Uterus (tissue), 4 donors: ENCODE data around the gene SOCS1. TPM values are rescaled to one million over a fixed set of nuclear protein-coding genes. Genes with fewer than 3 reads are reported as not detected.

Source experiments
- DNase-seq, 2 donors: peaks; one replicate each; pipeline ENCODE4 v3.0.0-alpha.2; 2019 to 2020
- H3K27ac ChIP-seq, 2 donors: fragments of 200-600 bp; sonication (generic); 1 replicate in 1 of 2; 2 replicates in 1 of 2; pipeline ENCODE4 v1.5.1; 2016 to 2018
- H3K27me3 ChIP-seq, 2 donors: fragments of 200-600 bp; sonication (generic); one replicate each; pipeline ENCODE4 v1.5.1; 2018 to 2019; ENCODE audit warnings: control low read depth in 1 of 2
- H3K36me3 ChIP-seq, 2 donors: fragments of 200-600 bp; sonication (generic); one replicate each; pipeline ENCODE4 v1.5.1; 2019; ENCODE audit warnings: control low read depth in 1 of 2
- H3K4me1 ChIP-seq, 2 donors: fragments of 200-600 bp; sonication (generic); one replicate each; pipeline ENCODE4 v1.5.1; 2018 to 2019; ENCODE audit warnings: control low read depth in 1 of 2
- H3K4me3 ChIP-seq, 2 donors: fragments of 200-600 bp; sonication (generic); 1 replicate in 1 of 2; 2 replicates in 1 of 2; pipeline ENCODE4 v1.5.1; 2018 to 2019; ENCODE audit warnings: mild to moderate bottlenecking in 1 of 2
- H3K9me3 ChIP-seq, 2 donors: fragments of 200-600 bp; sonication (generic); one replicate each; pipeline ENCODE4 v1.5.1; 2019; ENCODE audit warnings: control low read depth in 1 of 2
- CTCF ChIP-seq, 4 experiments: fragments of 200-600 bp in 2 of 4; fragments of 450-650 bp in 2 of 4; sonication (generic) in 2 of 4; IDR thresholded peaks; one replicate each; pipeline ENCODE4 v1.5.1; 2016 to 2019; ENCODE audit warnings: antibody characterized with exemption in 4 of 4, mild to moderate bottlenecking in 2 of 4, moderate library complexity in 1 of 4
- POLR2A ChIP-seq, 2 donors: fragments of 450-650 bp; IDR thresholded peaks; one replicate each; pipeline ENCODE4 v1.6.1; 2016; ENCODE audit warnings: antibody characterized with exemption in 2 of 2, mild to moderate bottlenecking in 1 of 2, moderate library complexity in 1 of 2
- intact Hi-C: fragments of 100-400 bp; cut with DNase I; formaldehyde crosslinking; loops from one replicate; pipeline ENCODE4 v1.15.1; 2023; ENCODE audit warnings: low total_unique reads
- total RNA-seq, 4 donors: library from RNA; depleted of rRNA in 3 of 4; stranded (reverse); fragments of >200 nt in 3 of 4; gene quantifications; one replicate each; pipeline versions ENCODE4 v1.1.0 to v1.2.4, GENCODE V29; 2014 to 2023
- donor health status: DM: yes; HTN: yes; CAD: no.

The SOCS1 gene
- total RNA-seq, 4 donors from 2014 or later = 6.4 to 45.3 (median 7.6) TPM; not detected in 1

- intact Hi-C loops = no loop called here
- Histone ChIP-seq H3K36me3 (no peaks in the 10 kb centered on the region), H3K27ac (no peak overlapping the region), H3K4me3 (no peak overlapping the region), H3K4me1 (no peaks in the 10 kb centered on the region), H3K9me3 (no peaks in the 10 kb centered on the region), H3K27me3 (no peaks in the 10 kb centered on the region)
- TF ChIP-seq CTCF (IDR thresholded peaks at IDR 0.05) = no peak
- no peak for TF ChIP-seq POLR2A (IDR thresholded peaks at IDR 0.05)
- DNase-seq = no peak
These were observed 16.1 kb downstream of the SOCS1 start for GRCh38 chr16:11239644-11240632.

- H3K4me3 ChIP-seq = no peak overlapping the region
- no peak overlapping the region for H3K27ac ChIP-seq
- no peaks in the 10 kb centered on the region for H3K9me3 ChIP-seq
- no peaks in the 10 kb centered on the region for H3K36me3 ChIP-seq
- no peaks in the 10 kb centered on the region for H3K27me3 ChIP-seq
- no peaks in the 10 kb centered on the region for H3K4me1 ChIP-seq
- intact Hi-C loops = no loop called here
- no peak for DNase-seq
- no peak for TF ChIP-seq CTCF (IDR thresholded peaks at IDR 0.05)
- no peak for TF ChIP-seq POLR2A (IDR thresholded peaks at IDR 0.05)
These were observed 17.5 kb downstream of the SOCS1 start for GRCh38 chr16:11238272-11239202.

GRCh38 chr16:11236461-11237254 lies 19.3 kb downstream of the SOCS1 start:
- Histone ChIP-seq H3K4me3 (no peak overlapping the region), H3K9me3 (no peaks in the 10 kb centered on the region), H3K4me1 (no peaks in the 10 kb centered on the region), H3K27ac (no peak overlapping the region), H3K27me3 (no peaks in the 10 kb centered on the region), H3K36me3 (no peaks in the 10 kb centered on the region)
- intact Hi-C loops = no loop called here
- DNase-seq = no peak
- no peak for TF ChIP-seq CTCF (IDR thresholded peaks at IDR 0.05)
- TF ChIP-seq POLR2A (IDR thresholded peaks at IDR 0.05) = no peak

- intact Hi-C loops = no loop called here
- no peak for DNase-seq
- H3K4me3 ChIP-seq = no peak overlapping the region
- TF ChIP-seq POLR2A (IDR thresholded peaks at IDR 0.05) (no peak), CTCF (IDR thresholded peaks at IDR 0.05) (no peak)
- no peak overlapping the region for H3K27ac ChIP-seq
- no peaks in the 10 kb centered on the region for H3K9me3 ChIP-seq
- no peaks in the 10 kb centered on the region for H3K36me3 ChIP-seq
- H3K4me1 ChIP-seq = no peaks in the 10 kb centered on the region
- no peaks in the 10 kb centered on the region for H3K27me3 ChIP-seq
These were observed 20.4 kb downstream of the SOCS1 start for GRCh38 chr16:11235703-11235991.
